ENCODE data around the gene FSD1. TPM values are rescaled to one million over a fixed set of nuclear protein-coding genes. Genes with fewer than 3 reads are reported as not detected.
A peak's percentile ranks its signal among the peaks of the same experiment; 100 is the strongest.

Gene FSD1
- total and polyA plus RNA-seq, 9 of the 15 experiments (the other 6 are each of a cell fraction or from before 2014, with no cell fraction given), result 0.11 to 1.9 (median 0.94) TPM; not detected in 1

- TF ChIP-seq ZNF592 (IDR thresholded peaks at IDR 0.05) (no peak), CLOCK (CRISPR knock-in tag; IDR thresholded peaks at IDR 0.05; ENCODE audit: borderline replicate concordance) (no peak), SMARCC2 (IDR thresholded peaks at IDR 0.05; ENCODE audit: low read depth) (no peak), RFX1 (IDR thresholded peaks at IDR 0.05) (no peak), C11orf30 (IDR thresholded peaks at IDR 0.05; ENCODE audit: low read depth) (no peak), ELK1 (CRISPR knock-in tag; IDR thresholded peaks at IDR 0.05) (no peak), ZNF507 (tag; conservative IDR thresholded peaks at IDR 0.05) (no peak), ZNF717 (CRISPR knock-in tag; IDR thresholded peaks at IDR 0.05) (no peak), FOXP4 (CRISPR knock-in tag; IDR thresholded peaks at IDR 0.05; ENCODE audit: borderline replicate concordance) (no peak), HDAC2 (IDR thresholded peaks at IDR 0.05) (peak; percentile 56; the same call in 1 of the 2 replicates), HMGXB4 (CRISPR knock-in tag; IDR thresholded peaks at IDR 0.05) (0 out of 2 replicates have a peak, but pooled peaks have one; percentile 62), SOX6 (IDR thresholded peaks at IDR 0.05) (no peak)
Observed at GRCh38 chr19:4328243-4328990, 24.0 kb downstream of the FSD1 start (continued).
